Mesodermal cell (in vitro differentiated cells): ENCODE results near the gene TMEM98. TPM values are rescaled to one million over a fixed set of nuclear protein-coding genes. Genes with fewer than 3 reads are reported as not detected.
"Not testable (repeated sequence)": the region's sequence is repeated elsewhere in the genome, so short reads cannot be mapped to it uniquely, and the experiment has no call there.

Experiments
- H3K27ac ChIP-seq: 2 replicates; pipeline ENCODE4 v1.7.0; 2013; ENCODE audit warnings: mild to moderate bottlenecking, low read depth, low read length, moderate library complexity; ENCODE audit not compliant: severe bottlenecking
- H3K36me3 ChIP-seq: 2 replicates; pipeline ENCODE4 v1.7.1; 2013; ENCODE audit warnings: mild to moderate bottlenecking, low read length, moderate library complexity; ENCODE audit not compliant: control insufficient read depth, insufficient read depth
- H3K4me1 ChIP-seq: one replicate; pipeline ENCODE4 v1.7.1; 2013; ENCODE audit warnings: mild to moderate bottlenecking, low read length; ENCODE audit not compliant: insufficient read depth, control insufficient read depth, poor library complexity, severe bottlenecking
- H3K4me3 ChIP-seq: 2 replicates; pipeline ENCODE4 v1.7.0; 2013; ENCODE audit warnings: low read length, control low read depth, mild to moderate bottlenecking; ENCODE audit not compliant: insufficient read depth, poor library complexity, severe bottlenecking; ENCODE audit errors: extremely low read depth
- H3K9me3 ChIP-seq: 2 replicates; pipeline ENCODE4 v1.7.1; 2013; ENCODE audit warnings: mild to moderate bottlenecking, low read length, moderate library complexity; ENCODE audit not compliant: control insufficient read depth
- WGBS, 2 experiments: methylation state at CpG; one replicate each; pipeline ENCODE4 v1.1.5; 2013; ENCODE audit warnings: missing lambda C conversion rate in 2 of 2; ENCODE audit not compliant: insufficient coverage in 2 of 2; 5-methylcytosine and 5-hydroxymethylcytosine counted together
- polyA plus RNA-seq, 2 experiments: library from polyadenylated mRNA; stranded (reverse); fragments of 50-300 nt; gene quantifications; one replicate each; pipeline ENCODE4 v1.2.3, GENCODE V29; 2013

Gene TMEM98, protein sequence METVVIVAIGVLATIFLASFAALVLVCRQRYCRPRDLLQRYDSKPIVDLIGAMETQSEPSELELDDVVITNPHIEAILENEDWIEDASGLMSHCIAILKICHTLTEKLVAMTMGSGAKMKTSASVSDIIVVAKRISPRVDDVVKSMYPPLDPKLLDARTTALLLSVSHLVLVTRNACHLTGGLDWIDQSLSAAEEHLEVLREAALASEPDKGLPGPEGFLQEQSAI
- polyA plus RNA-seq (2013, experiment 1 of 2): 194 TPM
- polyA plus RNA-seq (2013, experiment 2 of 2): 204 TPM

DNA sequence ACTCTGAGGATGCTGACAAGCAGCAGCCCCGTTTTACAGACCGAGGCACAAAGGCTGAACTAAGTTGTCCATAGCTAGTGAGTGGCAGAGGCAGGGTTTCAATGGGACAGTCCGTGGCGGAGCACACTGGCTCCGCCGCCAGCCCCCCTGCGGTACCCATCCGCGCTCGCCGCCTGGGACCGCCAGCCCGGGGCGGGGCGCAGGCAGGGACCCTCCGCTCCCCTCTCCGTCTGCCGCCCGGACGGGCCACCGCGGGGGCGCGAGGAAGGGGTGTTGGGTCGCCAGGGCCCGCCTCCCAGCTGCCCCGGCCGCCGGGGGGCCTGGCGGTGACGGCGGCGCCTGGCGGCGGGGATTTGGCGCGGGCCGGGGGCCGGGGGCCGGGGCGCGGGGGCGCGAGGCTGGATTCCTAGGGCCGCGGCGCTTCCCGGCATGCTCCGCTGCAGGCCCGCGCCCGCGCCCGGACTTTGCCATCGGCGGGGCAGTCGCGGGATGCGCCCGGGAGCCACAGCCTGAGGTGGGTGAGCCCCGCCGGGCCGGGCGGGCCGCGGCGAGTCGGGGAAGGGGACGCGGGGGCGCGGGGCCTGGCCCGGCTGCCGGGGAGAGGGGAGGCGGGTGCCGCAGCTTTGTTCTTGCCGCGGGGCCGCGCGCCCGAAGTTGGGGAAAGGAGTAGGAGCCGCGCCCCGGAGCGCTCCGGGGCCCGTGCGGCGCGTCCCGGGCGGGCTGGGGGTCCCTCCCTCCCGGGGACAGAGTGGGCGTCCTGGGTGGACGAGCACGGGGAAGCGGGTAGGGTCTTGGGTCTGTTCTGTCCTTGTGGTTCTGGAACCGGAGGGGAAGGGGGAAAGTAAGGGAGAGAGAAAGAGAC is at the start of gene TMEM98:
TSS of gene TMEM98 (plus strand) at position 430 of the 862 bp plus-strand sequence. CDS start 3,376 bp downstream, outside the sequence.
- H3K27ac ChIP-seq: peak within 1 kb of the TSS; percentile 86
- peak within 1 kb of the TSS; percentile 82 for H3K4me3 ChIP-seq
- peaks cover 28% of the 10 kb centered on the region for H3K36me3 ChIP-seq
- no peaks in the 10 kb centered on the region for H3K4me1 ChIP-seq
- H3K9me3 ChIP-seq: no peaks in the 10 kb centered on the region
- WGBS, 2 experiments: 1% methylated on average over 47 to 55 of the region's 99 CpGs

DNA sequence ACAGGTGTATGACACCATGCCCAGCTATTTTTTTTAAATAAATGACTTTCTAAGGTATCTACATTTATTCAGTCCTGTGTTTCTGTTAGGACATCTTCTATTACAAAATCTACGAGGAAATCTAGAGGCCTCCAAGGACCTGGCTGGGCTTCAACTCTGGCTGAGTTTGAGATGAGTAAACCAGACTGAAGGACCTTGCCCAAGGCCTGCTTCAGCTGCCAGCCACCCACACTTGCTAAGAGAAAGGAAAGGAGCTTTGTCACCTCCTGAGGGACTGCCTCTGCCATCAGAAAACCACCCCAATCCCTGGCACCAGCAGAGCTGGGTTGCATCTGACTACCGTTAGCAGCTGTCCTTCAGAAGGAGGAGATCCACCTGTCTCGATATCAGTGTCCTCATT is 49.7 kb upstream of the TMEM98 start:
- Histone ChIP-seq H3K4me3 (no peak overlapping the region), H3K4me1 (peaks cover 3% of the 10 kb centered on the region), H3K9me3 (no peaks in the 10 kb centered on the region), H3K27ac (no peak overlapping the region), H3K36me3 (no peaks in the 10 kb centered on the region)
- 96 to 100% methylated on average over 2 to 3 of the region's 3 CpGs for WGBS, 2 experiments

- Histone ChIP-seq H3K4me3 (no peak overlapping the region), H3K4me1 (peaks cover 3% of the 10 kb centered on the region), H3K36me3 (no peaks in the 10 kb centered on the region), H3K27ac (no peak overlapping the region), H3K9me3 (no peaks in the 10 kb centered on the region)
- WGBS, 2 experiments: 63% methylated on average over 1 of the region's 1 CpG; no CpG with 5 or more reads in 1 of the 2 experiments
Measured at GRCh38 chr17:32879134-32879533, 48.8 kb upstream of the TMEM98 start.

DNA sequence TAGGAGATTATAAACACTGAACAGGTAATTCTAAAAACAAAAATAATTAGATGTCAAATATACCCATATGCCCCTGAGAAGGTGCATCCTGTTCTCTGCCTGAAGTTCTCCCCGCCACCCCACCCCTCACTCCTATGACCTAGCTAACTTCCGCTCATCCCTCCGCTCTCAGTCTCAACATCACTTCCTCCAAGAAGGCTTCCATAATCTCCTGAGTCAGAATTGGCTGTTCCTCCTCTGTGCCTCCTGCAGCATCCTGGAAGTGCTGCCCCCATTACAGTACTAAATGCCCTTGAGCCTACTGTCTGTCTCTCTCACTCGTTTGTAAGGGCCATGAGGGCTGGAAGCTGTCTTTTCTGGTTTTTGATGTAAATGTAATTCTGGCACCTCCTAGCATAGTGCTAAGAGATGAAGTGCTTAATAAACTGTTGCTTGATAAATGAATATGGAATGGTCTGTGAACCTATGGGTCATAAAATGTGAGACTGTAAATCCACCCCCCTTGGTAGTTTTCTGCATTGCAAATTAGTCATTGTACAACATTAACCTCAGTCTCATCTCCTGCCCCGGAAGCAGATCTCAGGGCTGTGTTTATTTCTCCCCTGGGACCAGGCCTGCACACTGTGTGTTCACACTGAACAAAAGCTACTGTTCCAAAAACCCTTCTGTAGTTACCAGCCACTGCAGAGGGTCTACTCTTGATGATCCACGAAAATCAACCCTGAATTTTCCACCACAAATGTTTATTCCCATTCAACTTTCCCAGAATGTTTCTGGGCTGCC is 47.1 kb upstream of the TMEM98 start:
- H3K36me3 ChIP-seq: no peaks in the 10 kb centered on the region
- H3K27ac ChIP-seq: no peak overlapping the region
- H3K4me3 ChIP-seq: no peak overlapping the region
- H3K4me1 ChIP-seq: peaks cover 3% of the 10 kb centered on the region
- 83 to 92% methylated on average over 5 to 6 of the region's 6 CpGs for WGBS, 2 experiments
- no peaks in the 10 kb centered on the region for H3K9me3 ChIP-seq

- H3K4me3 ChIP-seq: no peak overlapping the region
- 85 to 91% methylated on average over 3 to 4 of the region's 6 CpGs for WGBS, 2 experiments
- no peaks in the 10 kb centered on the region for H3K36me3 ChIP-seq
- no peak overlapping the region for H3K27ac ChIP-seq
- H3K9me3 ChIP-seq: no peaks in the 10 kb centered on the region
- peaks cover 3% of the 10 kb centered on the region for H3K4me1 ChIP-seq
Measured at GRCh38 chr17:32882029-32882428, 45.9 kb upstream of the TMEM98 start.

GRCh38 chr17:32882734-32883133 is 45.2 kb upstream of the TMEM98 start:
- no peaks in the 10 kb centered on the region for H3K9me3 ChIP-seq
- H3K4me1 ChIP-seq: no peaks in the 10 kb centered on the region
- 90% methylated on average over 3 to 4 of the region's 4 CpGs for WGBS, 2 experiments
- H3K36me3 ChIP-seq: no peaks in the 10 kb centered on the region
- no peak overlapping the region for H3K4me3 ChIP-seq
- H3K27ac ChIP-seq: no peak overlapping the region

DNA sequence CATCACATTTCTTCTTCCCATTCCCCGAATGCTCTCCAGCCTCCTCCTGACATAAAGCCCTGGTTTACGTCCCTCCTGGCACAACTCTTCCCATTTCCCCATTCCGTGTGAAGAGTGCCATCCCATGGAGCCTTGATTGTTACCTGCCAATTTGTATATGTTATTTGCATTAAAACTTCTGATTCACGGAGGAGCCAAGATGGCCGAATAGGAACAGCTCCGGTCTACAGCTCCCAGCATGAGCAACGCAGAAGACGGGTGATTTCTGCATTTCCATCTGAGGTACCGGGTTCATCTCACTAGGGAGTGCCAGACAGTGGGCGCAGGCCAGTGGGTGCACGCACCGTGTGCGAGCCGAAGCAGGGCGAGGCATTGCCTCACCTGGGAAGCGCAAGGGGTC is 41.0 kb upstream of the TMEM98 start:
- not testable (repeated sequence) for H3K4me3 ChIP-seq, H3K4me1 ChIP-seq, H3K36me3 ChIP-seq, H3K9me3 ChIP-seq, H3K27ac ChIP-seq
- WGBS, 2 experiments: 95 to 100% methylated on average over 1 to 2 of the region's 16 CpGs

GRCh38 chr17:32887410-32887809 is 40.5 kb upstream of the TMEM98 start:
- H3K36me3 ChIP-seq, H3K4me1 ChIP-seq, H3K27ac ChIP-seq, H3K4me3 ChIP-seq, H3K9me3 ChIP-seq: not testable (repeated sequence)
- WGBS, 2 experiments: no CpG with 5 or more reads among the region's 14 CpGs

DNA sequence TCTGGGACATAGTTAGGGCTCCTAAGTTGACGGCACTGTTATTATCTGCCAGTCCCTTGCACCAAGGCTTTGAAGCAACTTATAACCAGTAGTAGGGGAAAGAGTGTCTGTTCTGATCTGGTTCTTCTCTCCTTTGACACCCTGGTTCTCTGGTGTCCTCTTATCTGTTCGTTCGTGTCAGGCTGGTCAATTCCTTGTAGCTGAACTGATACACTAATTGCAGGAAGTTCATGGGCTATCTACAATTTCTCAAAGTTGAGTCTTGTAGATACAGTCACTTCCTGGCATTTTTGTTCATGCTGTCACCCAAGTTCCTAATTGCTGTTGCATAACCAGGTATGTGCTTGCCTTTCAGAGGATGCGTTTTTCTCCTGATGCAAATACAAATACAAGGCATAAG is 33.7 kb upstream of the TMEM98 start:
- Histone ChIP-seq H3K27ac (peak overlapping the region; percentile 78), H3K4me3 (no peak overlapping the region), H3K36me3 (no peaks in the 10 kb centered on the region), H3K9me3 (no peaks in the 10 kb centered on the region), H3K4me1 (peaks cover 6% of the 10 kb centered on the region)
- 37 to 50% methylated on average over 3 of the region's 4 CpGs for WGBS, 2 experiments

DNA sequence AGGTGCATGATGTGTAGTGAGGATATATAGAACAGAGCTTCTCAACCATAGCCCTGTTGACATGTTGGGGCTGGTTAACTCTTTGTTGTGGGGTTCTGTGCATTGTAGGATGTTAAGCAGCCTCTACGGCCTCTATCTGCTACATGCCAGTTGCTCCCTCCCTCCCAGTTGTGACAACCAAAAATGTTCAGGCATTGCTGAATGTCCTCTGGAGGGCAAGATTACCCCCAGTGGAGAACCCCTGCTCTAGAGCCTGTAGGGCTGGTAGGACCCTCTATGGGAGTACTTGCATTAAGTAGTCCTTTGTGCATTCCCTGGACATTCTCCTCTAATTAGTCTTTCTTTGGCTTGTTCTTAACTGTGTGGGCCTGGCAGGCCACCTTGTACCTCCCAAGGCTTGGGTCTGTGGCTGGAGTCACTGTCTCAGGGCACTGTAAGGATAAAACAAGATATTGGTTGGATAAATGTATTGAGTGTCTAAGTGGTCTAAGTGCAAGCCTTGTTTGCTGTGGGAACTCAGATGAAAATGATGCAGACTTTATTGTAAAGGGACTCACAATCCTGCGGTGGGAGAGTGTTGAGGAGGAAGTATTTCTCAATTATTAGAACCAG is 31.2 kb upstream of the TMEM98 start:
- no peaks in the 10 kb centered on the region for H3K36me3 ChIP-seq
- WGBS, 2 experiments: 100% methylated on average over 1 of the region's 2 CpGs; no CpG with 5 or more reads in 1 of the 2 experiments
- peaks cover 6% of the 10 kb centered on the region for H3K4me1 ChIP-seq
- H3K9me3 ChIP-seq: peaks cover 4% of the 10 kb centered on the region
- H3K4me3 ChIP-seq: no peak overlapping the region
- H3K27ac ChIP-seq: no peak overlapping the region
